Measurements from ENCODE around the gene FOSL2.

DNA sequence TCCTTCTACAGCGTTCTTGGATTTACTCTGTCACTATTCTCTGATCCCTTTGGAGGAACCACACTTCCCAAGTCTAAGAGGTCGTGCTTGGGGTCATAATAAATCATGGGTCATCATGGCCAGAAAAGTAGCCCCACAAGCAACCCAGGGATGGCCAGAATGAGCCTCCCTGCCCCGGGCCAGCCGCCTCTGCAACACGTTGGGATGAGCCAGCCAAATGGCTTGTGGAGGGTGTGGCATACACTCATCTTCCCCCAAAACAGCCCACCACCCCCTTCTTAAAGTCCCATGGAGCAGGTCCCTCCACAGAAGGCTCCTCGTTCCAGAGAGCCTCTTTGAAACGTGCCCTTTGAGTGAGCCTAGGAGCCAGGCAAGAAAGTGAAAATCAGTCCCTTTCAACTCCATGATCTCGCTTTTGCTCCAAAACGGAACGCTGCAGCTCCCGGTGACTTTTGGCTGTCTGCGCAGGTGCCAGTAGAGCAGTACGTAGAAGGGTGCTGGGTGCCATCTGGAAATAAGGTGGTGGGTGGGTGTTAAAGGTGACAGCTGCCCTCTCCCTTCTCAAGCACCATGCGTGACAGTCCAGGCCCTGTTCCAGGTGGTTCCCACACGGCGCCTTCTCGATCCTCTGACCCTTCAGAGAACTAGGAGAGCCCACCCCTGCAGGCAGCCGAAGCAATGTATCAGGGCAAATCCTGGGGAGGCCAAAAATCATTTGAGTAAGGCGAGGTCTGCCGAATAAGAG, 48.5 kb upstream of the FOSL2 start:
- TF ChIP-seq, protein P1, sequence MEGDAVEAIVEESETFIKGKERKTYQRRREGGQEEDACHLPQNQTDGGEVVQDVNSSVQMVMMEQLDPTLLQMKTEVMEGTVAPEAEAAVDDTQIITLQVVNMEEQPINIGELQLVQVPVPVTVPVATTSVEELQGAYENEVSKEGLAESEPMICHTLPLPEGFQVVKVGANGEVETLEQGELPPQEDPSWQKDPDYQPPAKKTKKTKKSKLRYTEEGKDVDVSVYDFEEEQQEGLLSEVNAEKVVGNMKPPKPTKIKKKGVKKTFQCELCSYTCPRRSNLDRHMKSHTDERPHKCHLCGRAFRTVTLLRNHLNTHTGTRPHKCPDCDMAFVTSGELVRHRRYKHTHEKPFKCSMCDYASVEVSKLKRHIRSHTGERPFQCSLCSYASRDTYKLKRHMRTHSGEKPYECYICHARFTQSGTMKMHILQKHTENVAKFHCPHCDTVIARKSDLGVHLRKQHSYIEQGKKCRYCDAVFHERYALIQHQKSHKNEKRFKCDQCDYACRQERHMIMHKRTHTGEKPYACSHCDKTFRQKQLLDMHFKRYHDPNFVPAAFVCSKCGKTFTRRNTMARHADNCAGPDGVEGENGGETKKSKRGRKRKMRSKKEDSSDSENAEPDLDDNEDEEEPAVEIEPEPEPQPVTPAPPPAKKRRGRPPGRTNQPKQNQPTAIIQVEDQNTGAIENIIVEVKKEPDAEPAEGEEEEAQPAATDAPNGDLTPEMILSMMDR (IDR thresholded peaks at IDR 0.05) = no peak
- TF ChIP-seq POLR2AphosphoS5 (IDR thresholded peaks at IDR 0.05) = no peak

Measured in breast epithelium (tissue), 3 donors.